SK-N-SH treated with all-trans-retinoic acid at 6 μM for 48 hours (cell line): ENCODE results near the gene H19.

Source experiments
- ATAC-seq: fragments of 200-7000 bp; cut with Tn5 transposase; 3 replicates; pipeline ENCODE4 v1.9.1; 2020; ENCODE audit warnings: mild to moderate bottlenecking, moderate library complexity
- ARNTL ChIP-seq: fragments of 450-650 bp; formaldehyde crosslinking; IDR thresholded peaks from 2 replicates; pipeline ENCODE4 v1.5.0; 2020; ENCODE audit warnings: low read depth, mild to moderate bottlenecking, moderate library complexity, borderline replicate concordance
- BACH2 ChIP-seq: fragments of 250-450 bp; sonication (Bioruptor Pico); IDR thresholded peaks from 2 replicates; pipeline ENCODE4 v1.9.0; 2021; ENCODE audit warnings: mild to moderate bottlenecking, borderline replicate concordance
- CSDC2 ChIP-seq: fragments of 250-450 bp; sonication (Bioruptor Pico); IDR thresholded peaks from 2 replicates; pipeline ENCODE4 v1.5.0; 2020; ENCODE audit warnings: mild to moderate bottlenecking, moderate library complexity
- ESRRG ChIP-seq: fragments of 250-450 bp; sonication (Bioruptor Pico); IDR thresholded peaks from 2 replicates; pipeline ENCODE4 v1.6.1; 2021; ENCODE audit warnings: mild to moderate bottlenecking
- GLIS3 ChIP-seq: fragments of 250-450 bp; sonication (Bioruptor Pico); IDR thresholded peaks from 2 replicates; pipeline ENCODE4 v1.5.0; 2020; ENCODE audit warnings: mild to moderate bottlenecking, moderate library complexity
- ISL1 ChIP-seq: fragments of 250-450 bp; sonication (Bioruptor Pico); IDR thresholded peaks from 2 replicates; pipeline ENCODE4 v2.1.2; 2022; ENCODE audit warnings: mild to moderate bottlenecking, moderate library complexity
- RARB ChIP-seq: fragments of 250-450 bp; sonication (Bioruptor Pico); IDR thresholded peaks from 2 replicates; pipeline ENCODE4 v1.8.0; 2021; ENCODE audit warnings: mild to moderate bottlenecking, moderate library complexity
- SNAI2 ChIP-seq: fragments of 250-450 bp; sonication (Bioruptor Pico); IDR thresholded peaks from 2 replicates; pipeline ENCODE4 v1.5.0; 2020; ENCODE audit warnings: mild to moderate bottlenecking, moderate library complexity
- TCF4 ChIP-seq: fragments of 250-450 bp; sonication (Bioruptor Pico); IDR thresholded peaks from 2 replicates; pipeline ENCODE4 v1.8.0; 2021; ENCODE audit warnings: mild to moderate bottlenecking, moderate library complexity, borderline replicate concordance
- TOX ChIP-seq: fragments of 250-450 bp; sonication (Bioruptor Pico); IDR thresholded peaks from 2 replicates; pipeline ENCODE4 v1.8.0; 2021; ENCODE audit warnings: mild to moderate bottlenecking, moderate library complexity, borderline replicate concordance
- ZC3H10 ChIP-seq: fragments of 250-450 bp; sonication (Bioruptor Pico); IDR thresholded peaks from 2 replicates; pipeline ENCODE4 v1.5.1; 2021; ENCODE audit warnings: mild to moderate bottlenecking, moderate library complexity
- ZFP3 ChIP-seq: fragments of 250-450 bp; sonication (Bioruptor Pico); IDR thresholded peaks from 2 replicates; pipeline ENCODE4 v1.5.0; 2020; ENCODE audit warnings: mild to moderate bottlenecking, moderate library complexity
- ZFP30 ChIP-seq: fragments of 450-650 bp; formaldehyde crosslinking; IDR thresholded peaks from 2 replicates; pipeline ENCODE4 v1.5.0; 2022; ENCODE audit warnings: mild to moderate bottlenecking, moderate library complexity
- ZNF565 ChIP-seq: fragments of 450-650 bp; formaldehyde crosslinking; conservative IDR thresholded peaks from 2 replicates; pipeline ENCODE4 v1.5.0; 2020; ENCODE audit warnings: low read depth, mild to moderate bottlenecking, moderate library complexity
- ZNF8 ChIP-seq: fragments of 450-650 bp; formaldehyde crosslinking; IDR thresholded peaks from 2 replicates; pipeline ENCODE4 v1.5.0; 2020; ENCODE audit warnings: mild to moderate bottlenecking, moderate library complexity
- TF ChIP-seq, protein P1 (sequence below): fragments of 250-450 bp; sonication (Bioruptor Pico); IDR thresholded peaks from 2 replicates; pipeline ENCODE4 v1.8.0; 2021; ENCODE audit warnings: low read depth, mild to moderate bottlenecking, moderate library complexity, borderline replicate concordance
- TF ChIP-seq, protein P2 (sequence below): fragments of 250-450 bp; sonication (Bioruptor Pico); IDR thresholded peaks from 2 replicates; pipeline ENCODE4 v1.5.0; 2020; ENCODE audit warnings: mild to moderate bottlenecking, moderate library complexity
- TF ChIP-seq, protein P3 (sequence below): fragments of 250-450 bp; sonication (Bioruptor Pico); IDR thresholded peaks from 2 replicates; pipeline ENCODE4 v1.8.0; 2020; ENCODE audit warnings: mild to moderate bottlenecking, moderate library complexity, borderline replicate concordance
- TF ChIP-seq, protein P4 (sequence below): fragments of 250-450 bp; sonication (Bioruptor Pico); IDR thresholded peaks from 2 replicates; pipeline ENCODE4 v1.5.1; 2021; ENCODE audit warnings: mild to moderate bottlenecking, moderate library complexity

Gene H19

DNA sequence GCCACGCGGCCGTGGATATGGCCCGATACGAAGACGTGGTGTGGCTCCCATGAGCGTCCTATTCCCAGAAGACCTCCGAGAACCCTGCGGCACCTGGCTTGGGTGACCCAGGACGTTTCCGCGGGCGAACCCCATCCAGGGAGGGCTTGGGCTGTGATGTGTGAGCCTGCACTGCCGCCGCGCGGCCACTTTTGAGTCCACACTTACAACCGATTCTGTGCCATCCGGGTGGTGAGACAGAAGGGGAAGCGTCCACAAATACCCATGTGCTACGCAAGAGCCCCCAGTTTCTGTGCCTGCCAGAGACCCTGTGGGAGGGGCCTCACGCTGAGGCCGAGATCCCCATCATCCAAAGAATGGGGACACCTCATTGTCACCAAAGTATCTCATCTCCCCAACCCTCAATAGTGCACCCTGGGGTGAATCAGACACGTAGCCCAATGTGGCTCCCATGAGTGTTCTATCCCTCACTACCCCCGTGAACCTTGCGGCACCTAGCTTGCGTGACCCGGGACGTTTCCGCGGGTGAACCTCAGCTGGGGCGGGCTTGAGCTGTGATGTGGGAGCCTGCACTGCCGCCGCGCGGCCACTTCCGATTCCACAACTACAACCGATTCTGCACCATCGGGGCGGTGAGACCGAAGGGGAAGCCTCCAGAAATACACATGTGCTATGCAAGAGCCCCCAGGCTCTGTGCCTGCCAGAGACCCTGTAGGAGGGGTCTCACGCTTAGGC lies 4.6 kb upstream of the H19 start:
- no peak for TF ChIP-seq CSDC2 (CRISPR knock-in tag)
- TF ChIP-seq GLIS3 (CRISPR knock-in tag): no peak
- no peak for TF ChIP-seq TCF4 (CRISPR knock-in tag)
- TF ChIP-seq BACH2 (CRISPR knock-in tag): no peak
- TF ChIP-seq, protein P1, sequence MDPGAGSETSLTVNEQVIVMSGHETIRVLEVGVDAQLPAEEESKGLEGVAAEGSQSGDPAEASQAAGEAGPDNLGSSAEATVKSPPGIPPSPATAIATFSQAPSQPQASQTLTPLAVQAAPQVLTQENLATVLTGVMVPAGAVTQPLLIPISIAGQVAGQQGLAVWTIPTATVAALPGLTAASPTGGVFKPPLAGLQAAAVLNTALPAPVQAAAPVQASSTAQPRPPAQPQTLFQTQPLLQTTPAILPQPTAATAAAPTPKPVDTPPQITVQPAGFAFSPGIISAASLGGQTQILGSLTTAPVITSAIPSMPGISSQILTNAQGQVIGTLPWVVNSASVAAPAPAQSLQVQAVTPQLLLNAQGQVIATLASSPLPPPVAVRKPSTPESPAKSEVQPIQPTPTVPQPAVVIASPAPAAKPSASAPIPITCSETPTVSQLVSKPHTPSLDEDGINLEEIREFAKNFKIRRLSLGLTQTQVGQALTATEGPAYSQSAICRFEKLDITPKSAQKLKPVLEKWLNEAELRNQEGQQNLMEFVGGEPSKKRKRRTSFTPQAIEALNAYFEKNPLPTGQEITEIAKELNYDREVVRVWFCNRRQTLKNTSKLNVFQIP: no peak
- TF ChIP-seq ESRRG (CRISPR knock-in tag): no peak
- TF ChIP-seq, protein P2, sequence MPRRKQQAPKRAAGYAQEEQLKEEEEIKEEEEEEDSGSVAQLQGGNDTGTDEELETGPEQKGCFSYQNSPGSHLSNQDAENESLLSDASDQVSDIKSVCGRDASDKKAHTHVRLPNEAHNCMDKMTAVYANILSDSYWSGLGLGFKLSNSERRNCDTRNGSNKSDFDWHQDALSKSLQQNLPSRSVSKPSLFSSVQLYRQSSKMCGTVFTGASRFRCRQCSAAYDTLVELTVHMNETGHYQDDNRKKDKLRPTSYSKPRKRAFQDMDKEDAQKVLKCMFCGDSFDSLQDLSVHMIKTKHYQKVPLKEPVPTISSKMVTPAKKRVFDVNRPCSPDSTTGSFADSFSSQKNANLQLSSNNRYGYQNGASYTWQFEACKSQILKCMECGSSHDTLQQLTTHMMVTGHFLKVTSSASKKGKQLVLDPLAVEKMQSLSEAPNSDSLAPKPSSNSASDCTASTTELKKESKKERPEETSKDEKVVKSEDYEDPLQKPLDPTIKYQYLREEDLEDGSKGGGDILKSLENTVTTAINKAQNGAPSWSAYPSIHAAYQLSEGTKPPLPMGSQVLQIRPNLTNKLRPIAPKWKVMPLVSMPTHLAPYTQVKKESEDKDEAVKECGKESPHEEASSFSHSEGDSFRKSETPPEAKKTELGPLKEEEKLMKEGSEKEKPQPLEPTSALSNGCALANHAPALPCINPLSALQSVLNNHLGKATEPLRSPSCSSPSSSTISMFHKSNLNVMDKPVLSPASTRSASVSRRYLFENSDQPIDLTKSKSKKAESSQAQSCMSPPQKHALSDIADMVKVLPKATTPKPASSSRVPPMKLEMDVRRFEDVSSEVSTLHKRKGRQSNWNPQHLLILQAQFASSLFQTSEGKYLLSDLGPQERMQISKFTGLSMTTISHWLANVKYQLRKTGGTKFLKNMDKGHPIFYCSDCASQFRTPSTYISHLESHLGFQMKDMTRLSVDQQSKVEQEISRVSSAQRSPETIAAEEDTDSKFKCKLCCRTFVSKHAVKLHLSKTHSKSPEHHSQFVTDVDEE (CRISPR knock-in tag): no peak
- TF ChIP-seq ZFP3 (CRISPR knock-in tag): no peak
- no peak for TF ChIP-seq ZNF565 (CRISPR knock-in tag)
- TF ChIP-seq, all 23 proteins: peak for 0

DNA sequence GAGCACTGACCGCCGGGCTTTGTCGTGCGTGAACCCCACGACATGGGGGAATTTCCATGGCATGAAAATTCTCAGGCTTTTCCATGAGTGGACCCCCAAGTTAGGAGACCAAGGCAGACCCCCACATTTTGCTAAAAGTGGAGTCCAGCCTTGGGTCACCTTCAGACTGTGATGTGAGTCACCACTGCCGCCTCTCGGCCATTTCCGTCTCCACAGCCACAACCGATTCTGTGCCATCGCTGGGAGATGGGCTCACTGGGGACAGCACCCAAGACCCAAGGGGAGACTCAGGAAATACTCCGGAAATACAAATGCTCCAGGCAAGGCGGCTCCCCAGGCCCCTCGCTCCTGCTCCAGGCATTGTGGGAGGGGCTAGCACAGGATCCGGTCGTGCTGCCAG lies 1.2 kb upstream of the H19 start:
- TF ChIP-seq RARB: no peak
- TF ChIP-seq TCF4 (CRISPR knock-in tag): no peak
- TF ChIP-seq BACH2 (CRISPR knock-in tag): no peak
- no peak for TF ChIP-seq GLIS3 (CRISPR knock-in tag)
- TF ChIP-seq ARNTL: no peak
- ATAC-seq: no peak

More for the DNA sequence above, 4.6 kb upstream of the H19 start:
- peak; percentile 66 for ATAC-seq

DNA sequence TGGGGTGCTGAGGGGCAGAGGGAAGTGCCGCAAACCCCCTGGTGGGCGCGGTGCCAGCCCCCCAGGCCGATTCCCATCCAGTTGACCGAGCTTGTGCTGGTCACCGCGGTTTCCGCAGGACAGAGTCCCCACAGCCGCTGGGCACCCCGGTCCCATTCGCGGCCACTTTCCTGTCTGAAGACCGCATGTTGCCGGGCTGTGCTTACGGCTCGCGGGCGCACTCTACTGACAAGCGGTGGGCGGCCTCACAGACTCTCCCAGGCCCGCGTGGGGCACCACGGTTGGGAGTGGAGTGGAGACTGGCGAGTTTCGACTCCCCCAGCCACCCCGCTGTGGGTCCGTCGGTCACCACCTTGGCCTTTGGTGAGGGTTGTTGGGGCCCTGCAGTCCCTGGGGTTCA lies 648 bp upstream of the H19 start:
- peak; percentile 78 for ATAC-seq
- TF ChIP-seq ZNF8 (CRISPR knock-in tag) (no peak), ISL1 (CRISPR knock-in tag) (no peak), ARNTL (no peak), ZFP30 (CRISPR knock-in tag) (no peak), TCF4 (CRISPR knock-in tag) (no peak), ESRRG (CRISPR knock-in tag) (no peak)
- TF ChIP-seq, protein P1: no peak
- TF ChIP-seq, protein P3, sequence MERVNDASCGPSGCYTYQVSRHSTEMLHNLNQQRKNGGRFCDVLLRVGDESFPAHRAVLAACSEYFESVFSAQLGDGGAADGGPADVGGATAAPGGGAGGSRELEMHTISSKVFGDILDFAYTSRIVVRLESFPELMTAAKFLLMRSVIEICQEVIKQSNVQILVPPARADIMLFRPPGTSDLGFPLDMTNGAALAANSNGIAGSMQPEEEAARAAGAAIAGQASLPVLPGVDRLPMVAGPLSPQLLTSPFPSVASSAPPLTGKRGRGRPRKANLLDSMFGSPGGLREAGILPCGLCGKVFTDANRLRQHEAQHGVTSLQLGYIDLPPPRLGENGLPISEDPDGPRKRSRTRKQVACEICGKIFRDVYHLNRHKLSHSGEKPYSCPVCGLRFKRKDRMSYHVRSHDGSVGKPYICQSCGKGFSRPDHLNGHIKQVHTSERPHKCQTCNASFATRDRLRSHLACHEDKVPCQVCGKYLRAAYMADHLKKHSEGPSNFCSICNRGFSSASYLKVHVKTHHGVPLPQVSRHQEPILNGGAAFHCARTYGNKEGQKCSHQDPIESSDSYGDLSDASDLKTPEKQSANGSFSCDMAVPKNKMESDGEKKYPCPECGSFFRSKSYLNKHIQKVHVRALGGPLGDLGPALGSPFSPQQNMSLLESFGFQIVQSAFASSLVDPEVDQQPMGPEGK (CRISPR knock-in tag): no peak

DNA sequence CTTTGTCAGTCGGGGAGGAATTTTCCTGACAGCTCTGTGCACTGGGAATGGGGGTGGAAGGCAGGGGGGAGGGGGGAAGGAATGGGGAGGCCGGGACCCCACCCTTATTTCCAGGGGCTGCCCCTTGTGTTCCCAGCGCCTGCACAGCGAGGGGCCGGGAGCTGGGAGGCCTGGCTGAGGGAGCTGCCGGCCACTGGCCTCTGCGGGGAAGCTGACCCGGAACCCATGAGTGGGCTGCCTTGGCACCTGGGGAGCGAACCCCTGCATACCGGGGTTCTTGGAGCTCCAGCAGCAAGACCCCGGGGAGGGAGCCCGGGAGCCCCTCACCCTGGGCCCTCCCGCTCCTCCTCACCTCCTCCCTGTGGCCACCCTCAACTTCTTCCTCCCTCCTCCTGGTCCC lies 3.5 kb downstream of the H19 start:
- no peak for TF ChIP-seq RARB
- no peak for TF ChIP-seq BACH2 (CRISPR knock-in tag)
- TF ChIP-seq CSDC2 (CRISPR knock-in tag): no peak
- TF ChIP-seq TOX (CRISPR knock-in tag): no peak
- no peak for TF ChIP-seq SNAI2 (CRISPR knock-in tag)
- ATAC-seq: no peak

DNA sequence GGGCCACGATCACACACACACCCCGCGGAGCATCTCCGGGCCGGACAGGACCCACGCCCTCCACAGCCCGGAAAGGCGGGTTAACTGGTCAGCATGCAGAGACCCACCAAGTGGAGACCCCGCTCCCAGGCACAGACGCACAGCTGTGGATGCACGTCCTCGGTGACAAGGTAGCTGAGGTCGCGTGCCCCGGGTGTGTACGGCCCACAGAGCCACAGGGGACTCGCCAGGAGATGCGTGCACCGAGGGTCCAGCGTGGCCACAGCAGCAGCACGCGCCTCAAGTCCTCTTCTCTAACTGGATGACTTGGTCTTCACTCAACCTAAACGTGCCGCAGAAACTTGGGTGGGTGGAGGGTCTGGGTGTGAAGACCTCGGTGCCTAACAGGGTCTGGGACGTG lies 5.5 kb downstream of the H19 start:
- no peak for ATAC-seq
- TF ChIP-seq, protein P2 (CRISPR knock-in tag): no peak
- TF ChIP-seq CSDC2 (CRISPR knock-in tag) (no peak), ISL1 (CRISPR knock-in tag) (no peak), ZFP3 (CRISPR knock-in tag) (no peak), ZC3H10 (CRISPR knock-in tag) (no peak)
- TF ChIP-seq, protein P4, sequence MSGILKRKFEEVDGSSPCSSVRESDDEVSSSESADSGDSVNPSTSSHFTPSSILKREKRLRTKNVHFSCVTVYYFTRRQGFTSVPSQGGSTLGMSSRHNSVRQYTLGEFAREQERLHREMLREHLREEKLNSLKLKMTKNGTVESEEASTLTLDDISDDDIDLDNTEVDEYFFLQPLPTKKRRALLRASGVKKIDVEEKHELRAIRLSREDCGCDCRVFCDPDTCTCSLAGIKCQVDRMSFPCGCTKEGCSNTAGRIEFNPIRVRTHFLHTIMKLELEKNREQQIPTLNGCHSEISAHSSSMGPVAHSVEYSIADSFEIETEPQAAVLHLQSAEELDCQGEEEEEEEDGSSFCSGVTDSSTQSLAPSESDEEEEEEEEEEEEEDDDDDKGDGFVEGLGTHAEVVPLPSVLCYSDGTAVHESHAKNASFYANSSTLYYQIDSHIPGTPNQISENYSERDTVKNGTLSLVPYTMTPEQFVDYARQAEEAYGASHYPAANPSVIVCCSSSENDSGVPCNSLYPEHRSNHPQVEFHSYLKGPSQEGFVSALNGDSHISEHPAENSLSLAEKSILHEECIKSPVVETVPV (CRISPR knock-in tag): no peak
- TF ChIP-seq, protein P1: no peak
